Ascending aorta (tissue), 2 donors: ENCODE results near the gene TOX4. TPM values are rescaled to one million over a fixed set of nuclear protein-coding genes. Genes with fewer than 3 reads are reported as not detected.

Experiments
- DNase-seq, 2 donors: peaks; one replicate each; pipeline ENCODE4 v3.0.0-alpha.2; 2019; ENCODE audit warnings: low spot score in 2 of 2
- H3K27ac ChIP-seq, 2 donors: fragments of 200-600 bp; sonication (generic); one replicate each; pipeline ENCODE4 v1.5.1; 2016 to 2017; ENCODE audit warnings: mild to moderate bottlenecking in 1 of 2
- H3K27me3 ChIP-seq: fragments of 200-600 bp; sonication (generic); one replicate; pipeline ENCODE4 v1.5.1; 2017
- H3K36me3 ChIP-seq, 2 donors: fragments of 200-600 bp; sonication (generic); one replicate each; pipeline ENCODE4 v1.5.1; 2016
- H3K4me1 ChIP-seq, 2 donors: fragments of 200-600 bp; sonication (generic); one replicate each; pipeline ENCODE4 v1.5.1; 2016 to 2017; ENCODE audit warnings: mild to moderate bottlenecking in 1 of 2
- H3K4me3 ChIP-seq, 2 donors: fragments of 200-600 bp; sonication (generic); one replicate each; pipeline ENCODE4 v1.5.1; 2016 to 2017; ENCODE audit warnings: mild to moderate bottlenecking in 1 of 2
- H3K9me3 ChIP-seq, 2 donors: fragments of 200-600 bp; sonication (generic); one replicate each; pipeline ENCODE4 v1.5.1; 2016
- intact Hi-C: fragments of 100-400 bp; cut with DNase I; formaldehyde crosslinking; loops from one replicate; pipeline ENCODE4 v1.15.1; 2023
- total RNA-seq: library from RNA; depleted of rRNA; stranded (reverse); fragments of >200 nt; gene quantifications from one replicate; pipeline ENCODE4 v1.1.0, GENCODE V29; 2016
- TF ChIP-seq, protein P1 (sequence below), 3 experiments: fragments of 200-600 bp in 2 of 3; fragments of 450-650 bp in 1 of 3; sonication (generic) in 2 of 3; IDR thresholded peaks; one replicate each; pipeline ENCODE4 v1.5.1; 2016 to 2019; ENCODE audit warnings: antibody characterized with exemption in 3 of 3, mild to moderate bottlenecking in 1 of 3, moderate library complexity in 1 of 3

The TOX4 gene
- total RNA-seq, 1 donor from 2014 or later: 76.7 TPM

DNA sequence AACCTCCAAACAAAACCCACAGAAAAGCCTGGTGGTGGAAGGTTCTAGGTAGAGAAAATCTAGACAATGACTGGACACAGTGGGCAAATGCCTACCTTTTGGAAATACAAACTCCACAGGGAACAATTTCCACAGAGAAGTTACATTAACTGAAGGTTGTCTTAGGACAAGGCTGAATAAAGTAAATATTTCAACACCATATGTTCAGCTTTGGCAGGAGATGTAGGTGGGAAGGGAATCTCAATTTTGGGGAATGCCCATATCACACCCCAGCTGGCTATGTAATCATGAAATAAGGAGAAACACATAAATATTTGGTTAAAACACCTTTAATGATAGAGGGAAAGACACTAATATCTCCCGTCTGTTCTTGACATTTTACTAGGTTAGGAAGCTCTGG, 43.8 kb downstream of the TOX4 start:
- no peaks in the 10 kb centered on the region for H3K4me1 ChIP-seq
- no peaks in the 10 kb centered on the region for H3K9me3 ChIP-seq
- intact Hi-C loops: no loop called here
- H3K36me3 ChIP-seq: peaks cover 0 to 3% of the 10 kb centered on the region in 2 donors
- DNase-seq: no peak
- no peak overlapping the region for H3K27ac ChIP-seq
- H3K4me3 ChIP-seq: no peak overlapping the region
- TF ChIP-seq, protein P1, sequence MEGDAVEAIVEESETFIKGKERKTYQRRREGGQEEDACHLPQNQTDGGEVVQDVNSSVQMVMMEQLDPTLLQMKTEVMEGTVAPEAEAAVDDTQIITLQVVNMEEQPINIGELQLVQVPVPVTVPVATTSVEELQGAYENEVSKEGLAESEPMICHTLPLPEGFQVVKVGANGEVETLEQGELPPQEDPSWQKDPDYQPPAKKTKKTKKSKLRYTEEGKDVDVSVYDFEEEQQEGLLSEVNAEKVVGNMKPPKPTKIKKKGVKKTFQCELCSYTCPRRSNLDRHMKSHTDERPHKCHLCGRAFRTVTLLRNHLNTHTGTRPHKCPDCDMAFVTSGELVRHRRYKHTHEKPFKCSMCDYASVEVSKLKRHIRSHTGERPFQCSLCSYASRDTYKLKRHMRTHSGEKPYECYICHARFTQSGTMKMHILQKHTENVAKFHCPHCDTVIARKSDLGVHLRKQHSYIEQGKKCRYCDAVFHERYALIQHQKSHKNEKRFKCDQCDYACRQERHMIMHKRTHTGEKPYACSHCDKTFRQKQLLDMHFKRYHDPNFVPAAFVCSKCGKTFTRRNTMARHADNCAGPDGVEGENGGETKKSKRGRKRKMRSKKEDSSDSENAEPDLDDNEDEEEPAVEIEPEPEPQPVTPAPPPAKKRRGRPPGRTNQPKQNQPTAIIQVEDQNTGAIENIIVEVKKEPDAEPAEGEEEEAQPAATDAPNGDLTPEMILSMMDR (IDR thresholded peaks at IDR 0.05): no peak
- no peaks in the 10 kb centered on the region for H3K27me3 ChIP-seq

- Histone ChIP-seq H3K27me3 (no peaks in the 10 kb centered on the region), H3K27ac (no peak overlapping the region), H3K4me3 (no peak overlapping the region), H3K9me3 (no peaks in the 10 kb centered on the region), H3K36me3 (peaks cover 0 to 3% of the 10 kb centered on the region in 2 donors), H3K4me1 (no peaks in the 10 kb centered on the region)
- TF ChIP-seq, protein P1 (IDR thresholded peaks at IDR 0.05): no peak
- DNase-seq: no peak
- intact Hi-C loops: no loop called here
These were observed 44.5 kb downstream of the TOX4 start for GRCh38 chr14:21521501-21521900.

GRCh38 chr14:21523203-21523602, 46.2 kb downstream of the TOX4 start:
- no peak overlapping the region for H3K27ac ChIP-seq
- no peak for DNase-seq
- H3K4me3 ChIP-seq: no peak overlapping the region
- TF ChIP-seq, protein P1 (IDR thresholded peaks at IDR 0.05): no peak
- peaks cover 0 to 3% of the 10 kb centered on the region in 2 donors for H3K36me3 ChIP-seq
- intact Hi-C loops: no loop called here
- no peaks in the 10 kb centered on the region for H3K27me3 ChIP-seq
- H3K9me3 ChIP-seq: no peaks in the 10 kb centered on the region
- peaks cover 4 to 6% of the 10 kb centered on the region in 2 donors for H3K4me1 ChIP-seq

GRCh38 chr14:21524575-21525490, 47.8 kb downstream of the TOX4 start:
- TF ChIP-seq, protein P1 (IDR thresholded peaks at IDR 0.05): no peak
- peaks cover 4 to 6% of the 10 kb centered on the region in 2 donors for H3K4me1 ChIP-seq
- no peaks in the 10 kb centered on the region for H3K27me3 ChIP-seq
- H3K9me3 ChIP-seq: no peaks in the 10 kb centered on the region
- intact Hi-C loops: no loop called here
- no peak for DNase-seq
- H3K4me3 ChIP-seq: peak overlapping the region; percentile 59 to 88
- H3K36me3 ChIP-seq: peaks cover 0 to 3% of the 10 kb centered on the region in 2 donors
- peak overlapping the region in 1 of 2 donors; percentile 67 for H3K27ac ChIP-seq

DNA sequence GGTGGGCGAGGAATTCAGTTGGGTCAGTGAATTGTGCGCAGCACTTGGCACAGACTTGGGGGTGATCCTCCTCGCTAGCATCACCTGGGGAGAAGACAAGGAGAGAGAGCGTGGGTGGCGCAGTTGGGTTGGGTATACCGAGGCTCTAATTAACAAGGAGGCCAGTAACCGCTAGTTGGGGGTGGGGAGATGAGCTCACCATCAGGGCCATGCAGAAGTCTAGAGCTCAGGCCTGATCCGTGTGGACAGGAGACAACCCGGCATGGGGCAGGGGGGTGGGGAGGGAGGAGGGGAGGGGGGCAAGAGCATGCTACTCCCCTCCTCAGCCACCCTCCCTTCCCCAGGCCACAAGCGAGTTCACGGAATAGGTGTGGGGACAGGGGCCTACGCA, 48.6 kb downstream of the TOX4 start:
- H3K27ac ChIP-seq: peak overlapping the region; percentile 51 to 67
- no peak for DNase-seq
- peaks cover 0 to 3% of the 10 kb centered on the region in 2 donors for H3K36me3 ChIP-seq
- TF ChIP-seq, protein P1 (IDR thresholded peaks at IDR 0.05): no peak
- H3K4me1 ChIP-seq: peaks cover 4 to 6% of the 10 kb centered on the region in 2 donors
- peak overlapping the region; percentile 59 to 88 for H3K4me3 ChIP-seq
- intact Hi-C loops: no loop called here
- H3K9me3 ChIP-seq: no peaks in the 10 kb centered on the region
- H3K27me3 ChIP-seq: no peaks in the 10 kb centered on the region
